ENCODE data around the gene WASF3.
"Not testable (repeated sequence)": the region's sequence is repeated elsewhere in the genome, so short reads cannot be mapped to it uniquely, and the experiment has no call there.

Gene WASF3

DNA sequence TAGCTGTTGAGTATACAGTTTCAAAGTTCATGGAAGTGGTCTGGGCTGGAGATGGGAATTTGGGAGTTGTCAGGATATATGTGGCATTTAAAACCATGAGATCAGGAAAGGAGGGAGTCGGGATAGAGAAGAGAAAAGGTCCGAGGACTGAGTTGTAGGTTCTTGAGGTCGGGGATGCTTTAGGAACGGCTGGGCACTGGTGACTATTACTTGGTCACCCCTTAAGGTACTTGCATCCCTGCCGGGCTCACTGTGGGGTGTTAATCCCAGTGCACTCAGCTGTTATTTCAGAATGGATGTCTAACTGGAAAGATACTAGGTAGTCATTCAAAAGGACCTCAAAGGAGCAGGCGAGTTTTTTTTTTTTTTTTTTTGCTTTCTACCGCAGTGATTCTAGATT, 34.2 kb downstream of the WASF3 start:
- DNase-seq = no peak

DNA sequence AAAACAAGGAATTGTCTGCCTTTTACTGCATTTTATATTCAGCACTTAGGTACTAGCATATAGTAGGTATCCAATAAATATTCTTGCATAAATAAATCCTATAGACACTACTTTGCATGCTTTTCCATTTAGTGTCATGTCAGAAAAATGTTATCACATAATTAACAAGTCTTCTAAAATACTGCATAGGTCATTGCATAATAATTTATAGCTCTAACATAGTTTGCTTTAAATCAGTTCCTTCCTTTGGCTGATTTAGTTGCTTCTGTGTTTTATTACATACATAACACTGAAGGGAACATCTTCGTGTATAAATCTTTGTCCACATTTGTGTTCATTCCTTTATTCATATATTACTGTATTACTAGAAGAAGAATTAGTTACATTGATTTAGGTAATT, 36.2 kb downstream of the WASF3 start:
- DNase-seq = no peak

- no peak for DNase-seq
Measured at GRCh38 chr13:26594363-26594762, 36.9 kb downstream of the WASF3 start.

DNA sequence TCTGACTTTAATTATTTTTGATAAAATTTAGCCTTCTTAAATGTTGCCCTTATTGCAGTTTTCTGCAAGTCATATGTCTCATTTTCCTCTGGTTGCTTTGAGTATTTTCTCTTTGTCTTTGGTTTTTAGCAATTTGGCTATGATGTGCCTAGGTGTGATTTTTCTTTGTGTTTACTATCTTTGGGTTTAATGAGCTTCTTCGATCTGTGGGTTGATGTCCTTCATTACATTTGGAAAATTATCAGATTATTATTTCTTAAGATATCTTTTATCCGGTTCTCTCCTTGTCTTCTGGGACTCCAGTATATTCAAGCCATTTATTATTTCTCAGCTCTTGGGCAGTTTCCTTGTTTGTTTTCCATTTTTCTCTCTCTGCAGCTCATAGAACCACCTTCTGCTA, 39.0 kb downstream of the WASF3 start:
- DNase-seq = no peak

DNA sequence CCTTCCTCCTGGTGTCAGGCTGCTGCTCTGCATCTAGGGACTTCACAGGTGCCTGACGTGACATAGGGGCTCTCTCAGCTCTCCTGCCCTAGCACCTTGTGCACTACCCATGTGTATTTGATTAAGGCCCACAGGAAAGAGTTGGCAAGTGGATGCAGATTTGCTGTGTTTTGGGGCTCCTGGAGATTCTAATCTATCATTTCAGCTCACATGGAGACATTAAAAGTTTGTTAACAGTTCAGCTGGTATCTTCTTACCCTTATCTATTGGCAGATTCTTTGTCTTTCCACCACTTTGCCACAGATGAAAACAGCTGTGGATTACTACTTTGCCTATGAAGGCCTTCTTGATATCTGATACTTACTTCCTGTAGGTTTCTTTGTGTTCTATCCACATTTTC, 41.9 kb downstream of the WASF3 start:
- DNase-seq = no peak

DNA sequence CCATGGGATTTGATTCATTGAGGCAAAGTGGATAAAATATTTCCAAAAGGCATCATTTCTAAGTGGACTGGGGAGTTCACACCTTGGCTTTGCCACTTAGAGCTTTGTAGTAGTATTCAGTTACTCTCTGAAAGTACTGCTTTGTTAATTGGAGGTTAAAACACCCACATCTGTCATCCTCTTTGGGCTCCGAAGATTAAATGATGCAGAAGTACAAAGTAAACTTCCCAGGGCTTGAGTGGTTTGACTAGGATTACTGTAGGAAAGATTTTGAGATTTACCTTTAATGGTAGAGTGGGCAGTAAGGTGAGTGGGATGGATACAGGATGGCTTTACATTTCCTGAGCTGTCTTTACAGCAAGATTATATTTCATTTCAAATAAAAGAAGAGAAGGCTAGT, 42.4 kb downstream of the WASF3 start:
- no peak for DNase-seq

- no peak for DNase-seq
Measured at GRCh38 chr13:26600343-26600742, 42.9 kb downstream of the WASF3 start.

- DNase-seq = no peak
Measured at GRCh38 chr13:26601669-26602068, 44.2 kb downstream of the WASF3 start.

GRCh38 chr13:26602783-26603182, 45.3 kb downstream of the WASF3 start:
- DNase-seq = no peak

- no peak for DNase-seq
Measured at GRCh38 chr13:26604784-26605545, 47.5 kb downstream of the WASF3 start.

GRCh38 chr13:26605845-26606244, 48.4 kb downstream of the WASF3 start:
- no peak for DNase-seq

DNA sequence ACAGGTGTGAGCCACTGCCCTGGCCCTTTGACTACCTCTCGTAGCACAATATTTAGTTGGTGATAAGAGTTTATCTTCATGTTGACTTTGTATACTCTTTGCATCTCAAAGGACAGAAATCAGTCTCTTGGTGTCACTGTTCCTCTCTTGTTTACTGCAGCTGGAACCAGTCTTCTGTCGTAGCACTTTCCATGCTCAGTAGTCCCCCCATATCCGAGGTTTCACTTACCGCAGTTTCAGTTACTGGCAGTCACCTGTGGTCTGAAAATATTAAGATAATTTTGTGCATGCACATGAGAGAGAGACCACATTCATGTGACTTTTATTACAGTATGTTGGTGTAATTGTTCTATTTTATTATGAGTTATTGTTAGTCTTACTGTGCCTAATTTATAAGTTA, 49.1 kb downstream of the WASF3 start:
- no peak for DNase-seq

- no peak for DNase-seq
Measured at GRCh38 chr13:26614721-26615120, 57.2 kb downstream of the WASF3 start.

DNA sequence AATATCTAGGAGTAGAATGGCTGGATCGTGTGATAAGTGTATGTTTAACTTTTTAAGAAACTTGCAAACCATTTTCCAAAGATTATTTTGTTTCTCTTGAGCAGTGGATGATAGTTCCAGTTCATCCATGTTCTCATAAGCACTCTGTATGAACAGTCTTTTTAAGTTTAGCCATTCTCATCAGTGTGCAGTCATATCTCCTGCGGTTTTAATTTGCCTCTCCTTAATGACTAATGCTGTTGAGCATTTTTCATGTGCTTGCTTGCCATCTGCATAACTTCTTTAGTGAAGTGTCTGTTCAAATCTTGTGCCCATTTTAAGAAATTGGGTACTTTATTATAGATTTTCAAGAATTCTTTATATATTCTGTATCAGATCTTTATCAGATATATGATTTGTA, 58.6 kb downstream of the WASF3 start:
- no peak for DNase-seq

DNA sequence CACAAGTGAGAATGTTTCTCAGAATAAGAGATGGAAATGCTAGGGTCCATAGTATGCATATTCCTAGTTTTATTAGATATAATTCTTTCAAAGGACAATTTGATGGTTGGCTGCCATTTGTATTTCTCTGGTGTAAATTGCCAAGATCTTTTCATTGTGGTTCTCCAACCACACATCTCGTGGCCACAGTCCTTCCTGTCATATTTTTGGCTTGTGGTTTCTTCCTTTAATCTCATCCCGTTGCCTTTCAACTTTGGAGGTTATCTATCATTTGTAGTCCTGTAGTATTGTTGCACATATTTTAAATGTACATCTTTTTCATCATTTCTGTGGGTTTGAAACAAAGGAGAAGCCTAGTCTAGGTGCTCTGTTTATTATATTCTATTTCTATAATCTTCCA, 61.2 kb downstream of the WASF3 start:
- DNase-seq = no peak

DNA sequence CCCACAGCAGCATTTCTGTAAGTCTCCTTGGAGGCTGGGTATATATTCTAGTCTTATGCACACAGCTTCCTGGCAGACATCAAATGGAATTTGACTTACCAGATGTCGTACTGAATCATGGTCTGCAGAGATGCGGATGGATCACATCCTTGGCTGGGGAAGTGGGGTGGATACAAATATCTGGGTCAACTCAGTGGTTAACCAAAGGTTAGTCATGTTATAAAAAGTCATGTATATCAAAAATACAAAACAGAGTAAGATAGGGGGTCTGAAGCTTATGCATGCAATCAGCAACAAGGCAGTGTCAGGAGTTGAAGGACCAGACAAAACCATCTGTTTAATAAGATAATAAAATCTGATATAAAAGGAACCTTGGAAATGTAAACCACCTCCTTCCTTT, 61.9 kb downstream of the WASF3 start:
- no peak for DNase-seq

GRCh38 chr13:26621731-26622401, 64.4 kb downstream of the WASF3 start:
- no peak for DNase-seq

DNA sequence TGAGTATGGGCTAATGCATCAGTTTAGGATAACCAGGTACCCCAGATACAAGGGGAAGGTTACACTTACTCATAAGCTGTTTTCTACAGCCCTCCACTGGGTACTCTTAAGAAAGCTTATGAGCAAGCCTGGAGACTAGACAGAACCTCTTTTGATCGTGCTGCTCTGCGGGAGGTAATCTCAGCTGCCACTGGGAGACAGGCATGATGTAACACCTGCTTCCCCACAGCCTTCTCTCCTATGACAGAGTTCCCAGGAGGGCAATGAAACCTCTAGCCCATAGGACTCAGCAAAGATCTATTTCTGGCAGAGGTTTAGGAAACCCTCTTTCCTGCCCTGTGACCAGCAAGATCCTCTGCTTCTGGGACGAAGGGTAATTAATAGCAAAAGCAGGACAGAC, 65.6 kb downstream of the WASF3 start:
- no peak for DNase-seq

- DNase-seq = no peak
Measured at GRCh38 chr13:26624572-26624971, 67.1 kb downstream of the WASF3 start.

GRCh38 chr13:26626271-26626670, 68.8 kb downstream of the WASF3 start:
- no peak for DNase-seq

GRCh38 chr13:26628706-26629105, 71.2 kb downstream of the WASF3 start:
- DNase-seq = no peak

- DNase-seq = no peak
Measured at GRCh38 chr13:26629260-26629825, 71.9 kb downstream of the WASF3 start.

DNA sequence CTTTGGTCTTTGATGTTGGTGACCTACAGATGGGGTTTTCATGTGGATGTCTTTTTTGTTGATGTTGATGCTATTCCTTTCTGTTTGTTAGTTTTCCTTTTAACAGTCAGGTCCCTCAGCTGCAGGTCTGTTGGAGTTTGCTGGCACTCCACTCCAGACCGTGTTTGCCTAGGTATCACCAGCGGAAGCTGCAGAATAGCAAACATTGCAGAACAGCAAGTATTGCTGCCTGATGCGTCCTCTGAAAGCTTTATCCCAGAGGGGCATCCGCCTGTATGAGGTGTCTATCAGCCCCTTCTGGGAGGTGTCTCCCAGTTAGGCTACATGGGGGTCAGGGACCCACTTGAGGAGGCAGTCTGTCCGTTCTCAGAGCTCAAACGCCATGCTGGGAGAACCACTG, 78.2 kb downstream of the WASF3 start:
- DNase-seq = not testable (repeated sequence)

GRCh38 chr13:26636073-26636472, 78.6 kb downstream of the WASF3 start:
- not testable (repeated sequence) for DNase-seq

All from activated effector memory CD4-positive, alpha-beta T cell treated with Interleukin-2 at 50 U/mL for 16 hours (primary cell).